ENCODE measurements around the gene PAFAH1B2.
A peak's percentile ranks its signal among the peaks of the same experiment; 100 is the strongest.
"Not testable (repeated sequence)": the region's sequence is repeated elsewhere in the genome, so short reads cannot be mapped to it uniquely, and the experiment has no call there.

The PAFAH1B2 gene

GRCh38 chr11:117175104-117175503 lies 31.0 kb downstream of the PAFAH1B2 start:
- no peak for DNase-seq

GRCh38 chr11:117175781-117176180 lies 31.7 kb downstream of the PAFAH1B2 start:
- no peak for DNase-seq

- no peak for DNase-seq
Measured at GRCh38 chr11:117176186-117176585, 32.1 kb downstream of the PAFAH1B2 start.

- no peak for DNase-seq
Measured at GRCh38 chr11:117177534-117178209, 33.6 kb downstream of the PAFAH1B2 start.

GRCh38 chr11:117178210-117179034 lies 34.3 kb downstream of the PAFAH1B2 start, which contains the start of gene SIDT2:
SIDT2 (plus strand) TSS chr11:117178743; CDS start chr11:117179264, 521 bp downstream.
- DNase-seq, result peak; percentile 91 to 96 (median 94)

- peak; percentile 15 to 68 (median 39) for DNase-seq
Measured at GRCh38 chr11:117179048-117179999, 35.2 kb downstream of the PAFAH1B2 start.

GRCh38 chr11:117180020-117180419 lies 35.9 kb downstream of the PAFAH1B2 start:
- peak; percentile 29 to 68 (median 62) for DNase-seq

GRCh38 chr11:117180661-117181585 lies 36.8 kb downstream of the PAFAH1B2 start:
- DNase-seq, result peak; percentile 76 to 86 (median 84)

GRCh38 chr11:117181586-117182550 lies 37.8 kb downstream of the PAFAH1B2 start:
- no peak for DNase-seq

GRCh38 chr11:117182551-117182935 lies 38.5 kb downstream of the PAFAH1B2 start:
- DNase-seq, result no peak

GRCh38 chr11:117183178-117183577 lies 39.1 kb downstream of the PAFAH1B2 start:
- DNase-seq, result not testable (repeated sequence)

GRCh38 chr11:117183724-117184349 lies 39.8 kb downstream of the PAFAH1B2 start:
- DNase-seq, result no peak

- DNase-seq, result peak; percentile 46 to 88 (median 63)
Measured at GRCh38 chr11:117185736-117186430, 41.8 kb downstream of the PAFAH1B2 start.

GRCh38 chr11:117186431-117186761 lies 42.3 kb downstream of the PAFAH1B2 start:
- DNase-seq, result no peak

- peak in 1 of 4 experiments; percentile 21 for DNase-seq
Measured at GRCh38 chr11:117187007-117187406, 42.9 kb downstream of the PAFAH1B2 start.

- DNase-seq, result no peak
Measured at GRCh38 chr11:117187428-117187798, 43.3 kb downstream of the PAFAH1B2 start.

- DNase-seq, result no peak
Measured at GRCh38 chr11:117187799-117188481, 43.9 kb downstream of the PAFAH1B2 start.

GRCh38 chr11:117188620-117189081 lies 44.6 kb downstream of the PAFAH1B2 start:
- DNase-seq, result peak; percentile 48 to 73 (median 65)
